Retinal pigment epithelial cell (primary cell): ENCODE data around the gene ELP1.

ENCODE experiments used
- DNase-seq: peaks from one replicate; pipeline ENCODE4 v3.0.0-alpha.2; 2010; ENCODE audit warnings: low read depth
- H3K4me3 ChIP-seq: 2 replicates; pipeline ENCODE4 v1.5.1; 2011; ENCODE audit warnings: mild to moderate bottlenecking, low read length, control low read depth, moderate library complexity
- CTCF ChIP-seq: conservative IDR thresholded peaks from 2 replicates; pipeline ENCODE4 v1.5.1; 2011; ENCODE audit warnings: low read depth, low read length, control low read depth, inconsistent platforms

Gene ELP1

GRCh38 chr9:108951578-108951977 lies 17.7 kb upstream of the ELP1 start:
- no peak for TF ChIP-seq CTCF
- no peak overlapping the region for H3K4me3 ChIP-seq
- no peak for DNase-seq

- TF ChIP-seq CTCF = no peak
- H3K4me3 ChIP-seq = no peak overlapping the region
- DNase-seq = no peak
Observed at GRCh38 chr9:108950168-108950567, 16.2 kb upstream of the ELP1 start.

GRCh38 chr9:108939975-108940374 lies 6.1 kb upstream of the ELP1 start:
- TF ChIP-seq CTCF = no peak
- no peak overlapping the region for H3K4me3 ChIP-seq
- no peak for DNase-seq

- TF ChIP-seq CTCF = no peak
- no peak overlapping the region for H3K4me3 ChIP-seq
Observed at GRCh38 chr9:108937561-108938305, 3.8 kb upstream of the ELP1 start.

GRCh38 chr9:108934323-108934893 lies 484 bp upstream of the ELP1 start, which contains the start of gene ABITRAM:
Gene ABITRAM, plus strand, starts transcription at chr9:108934400. Its CDS starts 87 bp downstream, at chr9:108934487.
- TF ChIP-seq CTCF = no peak
- peak; percentile 50 for DNase-seq
- H3K4me3 ChIP-seq = peak within 1 kb of the TSS; percentile 80

More at GRCh38 chr9:108937561-108938305, 3.8 kb upstream of the ELP1 start:
- no peak for DNase-seq

GRCh38 chr9:108933231-108933717 lies 650 bp downstream of the ELP1 start:
- no peak for DNase-seq
- no peak for TF ChIP-seq CTCF
- peak overlapping the region; percentile 80 for H3K4me3 ChIP-seq

- no peak for TF ChIP-seq CTCF
- DNase-seq = no peak
- no peak overlapping the region for H3K4me3 ChIP-seq
Observed at GRCh38 chr9:108928386-108928785, 5.5 kb downstream of the ELP1 start.
